Measurements from ENCODE around the gene NDUFA7. TPM values are rescaled to one million over a fixed set of nuclear protein-coding genes. Genes with fewer than 3 reads are reported as not detected.

Gene NDUFA7
- total RNA-seq, 1 experiment from 2014 or later, result 73.0 TPM

- H3K56ac ChIP-seq (ENCODE audit: insufficient read length, low read depth, low read length), result no peak overlapping the region
- H3K9ac ChIP-seq (ENCODE audit: extremely low read depth, insufficient read length, low read length), result no peak overlapping the region
- no peak overlapping the region for H2BK120ac ChIP-seq (ENCODE audit: low read depth, low read length, poor library complexity, severe bottlenecking)
- no peaks in the 10 kb centered on the region for H3K23me2 ChIP-seq (ENCODE audit: insufficient read length, low read depth, low read length, poor library complexity, severe bottlenecking)
- no peak overlapping the region for H3T11ph ChIP-seq (ENCODE audit: low read length)
- peaks cover 10 to 37% (median 31%) of the 10 kb centered on the region in 3 experiments for H3K36me3 Mint-ChIP-seq (ENCODE audit: insufficient read depth in 1 of 3, low read depth in 3 of 3)
- H4K8ac ChIP-seq (replicated peaks; ENCODE audit: insufficient read length, low read depth, low read length), result no peak overlapping the region
- TF ChIP-seq CTCF (conservative IDR thresholded peaks at IDR 0.05), result no peak
- no peak overlapping the region for H2BK15ac ChIP-seq (ENCODE audit: low read depth, low read length)
- H3K27ac Mint-ChIP-seq, result no peak overlapping the region
- H2AFZ ChIP-seq (ENCODE audit: low read length), result no peak overlapping the region
- H3K27me3 ChIP-seq (ENCODE audit: insufficient read depth, low read length), result no peaks in the 10 kb centered on the region
- H2AK5ac ChIP-seq (ENCODE audit: insufficient read length, low read length), result no peak overlapping the region
- no peak overlapping the region for H3K14ac ChIP-seq (ENCODE audit: insufficient read depth, low read length)
- H4K20me1 ChIP-seq (ENCODE audit: control insufficient read depth, insufficient read depth, insufficient read length), result no peaks in the 10 kb centered on the region
- no peak overlapping the region for H3K23ac ChIP-seq (ENCODE audit: insufficient read length, low read depth, low read length)
- H4K91ac ChIP-seq (ENCODE audit: insufficient read length, low read depth, low read length), result no peak overlapping the region
- no peak overlapping the region for H3K18ac ChIP-seq (ENCODE audit: insufficient read length, low read depth, low read length)
- H3K4me1 ChIP-seq (ENCODE audit: insufficient read depth, low read length), result no peaks in the 10 kb centered on the region
- no peak overlapping the region for H2BK5ac ChIP-seq (ENCODE audit: insufficient read length, low read length)
- no peak overlapping the region for H3K4me2 ChIP-seq (ENCODE audit: insufficient read depth, insufficient read length, low read length)
- DNase-seq, result no peak
- no peak overlapping the region for H2BK12ac ChIP-seq (ENCODE audit: insufficient read length, low read depth, low read length)
- H3K9me3 ChIP-seq (ENCODE audit: control insufficient read depth, low read depth, low read length), result no peaks in the 10 kb centered on the region
- H4K5ac ChIP-seq (ENCODE audit: insufficient read length, low read depth, low read length), result no peak overlapping the region
- no peaks in the 10 kb centered on the region for H3K27me3 Mint-ChIP-seq (ENCODE audit: low read depth)
- WGBS (ENCODE audit: extremely low coverage, insufficient read length, low lambda C conversion rate), result no CpG with 5 or more reads among the region's 6 CpGs
- H3K4me1 Mint-ChIP-seq, result peaks cover 14 to 23% of the 10 kb centered on the region in 2 experiments
- H3K9me3 Mint-ChIP-seq, result peaks cover 0 to 3% of the 10 kb centered on the region in 2 experiments; a peak in 1 of 5 replicates
- no peaks in the 10 kb centered on the region for H3K79me1 ChIP-seq (ENCODE audit: insufficient read depth, low read depth, low read length, poor library complexity, severe bottlenecking)
- H3K79me2 ChIP-seq (ENCODE audit: insufficient read depth, low read length), result no peaks in the 10 kb centered on the region
- H3K4ac ChIP-seq (ENCODE audit: low read depth, low read length), result no peak overlapping the region
- H2BK20ac ChIP-seq (ENCODE audit: low read depth, low read length, poor library complexity, severe bottlenecking), result no peak overlapping the region
- no peak overlapping the region for H3K4me3 Mint-ChIP-seq
- H3K27ac ChIP-seq (ENCODE audit: insufficient read length, low read depth, low read length), result no peak overlapping the region
Observed at GRCh38 chr19:8262431-8262830, 58.7 kb downstream of the NDUFA7 start.
